Measurements from ENCODE around the gene GRIK5. TPM values are rescaled to one million over a fixed set of nuclear protein-coding genes. Genes with fewer than 3 reads are reported as not detected.
A peak's percentile ranks its signal among the peaks of the same experiment; 100 is the strongest.

Gene GRIK5, protein sequence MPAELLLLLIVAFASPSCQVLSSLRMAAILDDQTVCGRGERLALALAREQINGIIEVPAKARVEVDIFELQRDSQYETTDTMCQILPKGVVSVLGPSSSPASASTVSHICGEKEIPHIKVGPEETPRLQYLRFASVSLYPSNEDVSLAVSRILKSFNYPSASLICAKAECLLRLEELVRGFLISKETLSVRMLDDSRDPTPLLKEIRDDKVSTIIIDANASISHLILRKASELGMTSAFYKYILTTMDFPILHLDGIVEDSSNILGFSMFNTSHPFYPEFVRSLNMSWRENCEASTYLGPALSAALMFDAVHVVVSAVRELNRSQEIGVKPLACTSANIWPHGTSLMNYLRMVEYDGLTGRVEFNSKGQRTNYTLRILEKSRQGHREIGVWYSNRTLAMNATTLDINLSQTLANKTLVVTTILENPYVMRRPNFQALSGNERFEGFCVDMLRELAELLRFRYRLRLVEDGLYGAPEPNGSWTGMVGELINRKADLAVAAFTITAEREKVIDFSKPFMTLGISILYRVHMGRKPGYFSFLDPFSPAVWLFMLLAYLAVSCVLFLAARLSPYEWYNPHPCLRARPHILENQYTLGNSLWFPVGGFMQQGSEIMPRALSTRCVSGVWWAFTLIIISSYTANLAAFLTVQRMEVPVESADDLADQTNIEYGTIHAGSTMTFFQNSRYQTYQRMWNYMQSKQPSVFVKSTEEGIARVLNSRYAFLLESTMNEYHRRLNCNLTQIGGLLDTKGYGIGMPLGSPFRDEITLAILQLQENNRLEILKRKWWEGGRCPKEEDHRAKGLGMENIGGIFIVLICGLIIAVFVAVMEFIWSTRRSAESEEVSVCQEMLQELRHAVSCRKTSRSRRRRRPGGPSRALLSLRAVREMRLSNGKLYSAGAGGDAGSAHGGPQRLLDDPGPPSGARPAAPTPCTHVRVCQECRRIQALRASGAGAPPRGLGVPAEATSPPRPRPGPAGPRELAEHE
- total RNA-seq (under 1 TPM; 0.25 to 0.34 TPM), polyA plus RNA-seq (not detected), total RNA-seq (0.39 to 0.96 (median 0.50) reads per million in 6 experiments)

DNA sequence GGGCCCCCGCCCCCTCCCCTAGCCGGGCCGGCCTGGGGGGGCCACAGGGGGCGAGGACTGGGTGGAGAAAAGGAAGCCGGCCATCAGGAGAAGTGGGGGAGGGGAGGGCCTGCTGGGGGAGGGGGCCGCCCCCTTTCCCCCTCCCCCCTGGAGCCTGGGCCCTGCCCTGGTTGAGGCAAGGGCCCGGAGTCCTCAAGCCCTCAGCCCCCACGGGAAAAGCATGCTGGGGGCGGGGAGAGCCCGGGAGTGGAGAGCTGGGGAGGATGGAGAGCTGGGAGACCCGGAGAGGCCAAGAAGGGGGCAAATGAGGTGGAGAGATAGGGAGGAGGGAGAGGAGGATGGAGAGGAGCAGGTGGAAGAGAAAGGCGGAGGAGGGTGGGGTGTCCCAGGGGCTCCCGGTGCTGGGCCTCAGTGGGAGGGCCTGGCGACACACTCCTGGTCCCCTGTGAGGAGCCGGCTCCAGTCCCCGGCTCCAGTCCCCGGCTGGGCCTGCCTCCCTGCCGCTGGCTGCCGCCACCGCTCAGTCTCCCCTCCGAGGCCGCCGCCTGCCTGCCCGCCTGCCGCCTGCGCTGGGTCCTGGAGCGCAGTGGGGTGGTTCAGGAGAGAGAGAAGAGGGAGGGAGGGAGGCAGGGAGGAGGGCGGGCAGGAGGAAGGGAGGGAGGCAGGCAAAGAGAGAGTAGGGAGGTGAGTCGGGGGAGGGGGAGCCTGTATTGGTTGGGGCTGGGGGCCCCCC, at the start of gene GRIK5:
TSS of gene GRIK5 (minus strand) at position 588 of the 733 bp plus-strand sequence. CDS start 4,436 bp downstream, outside the sequence.
- Mint-ChIP-seq H3K27me3 (peaks cover 0 to 12% (median 0%) of the 10 kb centered on the region in 5 donors), H3K27ac (peak within 1 kb of the TSS in 3 of 10 donors; percentile 4 to 76 (median 22)), H3K4me3 (peak within 1 kb of the TSS in 2 of 10 donors; percentile 15 to 58), H3K9me3 (no peaks in the 10 kb centered on the region), H3K4me1 (peaks cover 0 to 5% (median 4%) of the 10 kb centered on the region in 4 donors), H3K36me3 (no peaks in the 10 kb centered on the region)
- POLR2A ChIA-PET: interaction anchor here (0.6 kb wide), 1 partner anchor 99 kb away, joined by 4 read pairs; no protein-coding TSS in a partner anchor
- DNase-seq (no peak), ATAC-seq (peak; percentile 30 to 52)

DNA sequence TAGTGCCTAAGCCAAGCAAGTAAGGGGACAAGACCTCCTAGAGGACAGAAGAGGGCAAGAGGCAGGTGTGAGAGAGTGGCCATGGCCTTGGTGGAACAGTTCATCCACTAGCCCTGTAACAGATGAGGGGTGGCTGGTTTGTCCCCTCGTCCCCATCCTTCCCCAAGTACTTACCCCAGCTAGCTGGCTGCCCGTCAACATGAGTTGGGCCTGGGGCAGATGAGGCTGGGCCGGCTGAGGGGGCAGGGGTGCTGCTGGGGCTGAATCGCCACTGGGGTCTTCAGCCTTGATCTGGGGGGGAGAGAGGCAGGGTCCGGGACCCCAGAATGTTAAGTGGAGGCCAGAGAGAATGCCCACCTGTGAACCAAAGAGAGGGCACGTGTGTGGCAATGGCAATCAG, 47.1 kb upstream of the GRIK5 start:
- H3K27ac Mint-ChIP-seq: peak overlapping the region in 4 of 10 donors; percentile 10 to 87 (median 50)
- POLR2A ChIA-PET: interaction anchor here (1.6 kb wide), 1 partner anchor 10 kb away, joined by 3 read pairs; no protein-coding TSS in a partner anchor

DNA sequence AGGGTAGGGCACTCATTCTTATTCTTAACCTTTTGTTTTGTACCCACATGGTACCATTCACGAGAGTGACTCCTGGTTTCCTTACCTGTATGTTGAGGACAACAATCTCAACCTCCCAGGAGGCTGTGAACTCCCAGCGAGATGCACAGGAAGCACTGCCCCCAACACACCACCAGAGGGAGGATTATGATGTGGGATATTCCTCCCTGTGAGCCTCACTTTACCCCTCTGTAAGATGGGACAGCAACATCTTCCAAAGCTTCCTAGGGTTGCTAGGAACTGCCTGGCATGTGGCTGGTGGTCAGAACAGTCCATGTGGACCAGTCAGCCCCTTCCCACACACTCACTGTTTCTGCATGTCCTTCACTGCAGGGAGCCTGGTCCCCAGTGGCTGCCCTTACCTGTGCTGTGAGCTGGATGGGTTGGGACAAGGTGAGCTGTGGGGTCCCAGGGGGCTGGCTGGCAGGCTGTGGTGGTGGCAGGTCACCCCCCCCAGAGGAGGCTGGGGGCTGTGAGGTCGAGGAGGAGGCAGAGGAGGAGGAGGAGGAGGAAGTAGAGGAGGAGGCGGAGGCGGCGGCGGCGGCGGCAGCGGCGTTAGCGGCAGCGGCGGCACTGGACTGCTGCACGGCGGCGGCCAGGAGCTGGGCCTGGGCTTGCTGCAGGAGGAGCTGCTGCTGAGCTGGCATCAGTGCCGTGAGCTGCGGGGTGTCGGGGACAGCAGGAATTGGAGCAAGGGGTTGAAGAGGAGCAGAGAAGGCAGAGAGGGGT, 46.5 kb upstream of the GRIK5 start:
- Mint-ChIP-seq H3K9me3 (no peaks in the 10 kb centered on the region), H3K27me3 (no peaks in the 10 kb centered on the region), H3K4me3 (no peak overlapping the region), H3K27ac (peak overlapping the region in 5 of 10 donors; percentile 10 to 80 (median 60)), H3K4me1 (peaks cover 16 to 71% (median 20%) of the 10 kb centered on the region in 4 donors), H3K36me3 (peaks cover 0 to 60% (median 6%) of the 10 kb centered on the region in 3 donors)
- POLR2A ChIA-PET: interaction anchor here (1.6 kb wide), 1 partner anchor 10 kb away, joined by 3 read pairs; no protein-coding TSS in a partner anchor
- no peak for ATAC-seq
- DNase-seq: peak in 1 of 10 donors; percentile 34

More for the DNA sequence above, 47.1 kb upstream of the GRIK5 start:
- no peak for DNase-seq
- Mint-ChIP-seq H3K4me1 (peaks cover 18 to 72% (median 22%) of the 10 kb centered on the region in 4 donors), H3K27me3 (no peaks in the 10 kb centered on the region), H3K36me3 (peaks cover 0 to 57% (median 6%) of the 10 kb centered on the region in 3 donors), H3K4me3 (no peak overlapping the region), H3K9me3 (no peaks in the 10 kb centered on the region)
- ATAC-seq: no peak

DNA sequence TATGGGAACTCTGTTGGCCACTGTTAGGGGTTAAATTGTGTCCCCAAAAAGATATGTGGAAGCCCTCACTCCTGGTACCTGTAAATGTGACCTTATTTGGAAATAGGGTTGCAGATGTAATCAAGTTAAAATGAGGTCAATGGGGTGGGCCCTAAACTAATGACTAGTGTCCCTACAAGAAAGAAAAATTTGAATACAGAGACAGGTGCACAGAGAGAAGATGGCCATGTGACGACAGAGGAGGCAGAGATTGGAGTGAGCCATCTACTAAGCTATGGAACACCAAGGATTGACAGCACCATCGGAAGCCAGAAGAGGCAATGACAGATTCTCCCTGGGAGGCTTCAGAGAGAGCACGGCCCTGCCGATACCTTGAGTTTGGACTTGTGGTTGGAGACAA, 45.7 kb upstream of the GRIK5 start:
- DNase-seq: peak in 1 of 10 donors; percentile 10
- H3K27ac Mint-ChIP-seq: peak overlapping the region in 7 of 10 donors; percentile 0 to 83 (median 40)
- ATAC-seq: no peak
- H3K36me3 Mint-ChIP-seq: peaks cover 0 to 64% (median 6%) of the 10 kb centered on the region in 3 donors
- H3K9me3 Mint-ChIP-seq: no peaks in the 10 kb centered on the region
- POLR2A ChIA-PET: interaction anchor here (1.4 kb wide), 1 partner anchor 16 kb away, joined by 3 read pairs; no protein-coding TSS in a partner anchor
- no peaks in the 10 kb centered on the region for H3K27me3 Mint-ChIP-seq
- H3K4me1 Mint-ChIP-seq: peaks cover 9 to 68% (median 14%) of the 10 kb centered on the region in 4 donors
- H3K4me3 Mint-ChIP-seq: no peak overlapping the region

DNA sequence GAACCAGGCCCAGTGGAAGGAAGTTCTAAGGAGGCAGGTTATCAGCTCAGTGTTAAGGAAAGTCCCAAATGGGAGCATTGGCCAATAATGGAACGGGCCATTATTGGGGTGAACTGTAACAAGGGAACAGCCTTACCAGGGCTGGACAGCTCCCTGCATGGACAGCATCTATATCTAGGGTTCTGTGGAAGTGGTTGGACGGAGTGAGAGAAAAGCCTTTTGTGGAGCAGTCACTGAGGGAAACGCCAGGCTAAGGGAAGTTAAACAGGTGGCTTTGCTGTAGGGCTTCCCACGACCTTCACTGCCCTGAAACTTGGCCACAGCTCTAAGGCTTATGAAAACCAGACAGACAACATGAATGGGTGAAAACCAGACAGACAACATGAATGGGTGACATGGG, 45.2 kb upstream of the GRIK5 start:
- Mint-ChIP-seq H3K4me1 (peaks cover 6 to 64% (median 13%) of the 10 kb centered on the region in 4 donors), H3K27me3 (no peaks in the 10 kb centered on the region), H3K9me3 (no peaks in the 10 kb centered on the region), H3K27ac (peak overlapping the region in 5 of 10 donors; percentile 12 to 88 (median 67)), H3K36me3 (peaks cover 0 to 63% (median 6%) of the 10 kb centered on the region in 3 donors), H3K4me3 (no peak overlapping the region)
- ATAC-seq: no peak
- POLR2A ChIA-PET: interaction anchor here (0.5 to 1.4 kb wide), 3 partner anchors 16 to 61 kb away, joined by 3 to 7 read pairs (median 5); partner anchors contain the start of gene POU2F2
- no peak for DNase-seq

DNA sequence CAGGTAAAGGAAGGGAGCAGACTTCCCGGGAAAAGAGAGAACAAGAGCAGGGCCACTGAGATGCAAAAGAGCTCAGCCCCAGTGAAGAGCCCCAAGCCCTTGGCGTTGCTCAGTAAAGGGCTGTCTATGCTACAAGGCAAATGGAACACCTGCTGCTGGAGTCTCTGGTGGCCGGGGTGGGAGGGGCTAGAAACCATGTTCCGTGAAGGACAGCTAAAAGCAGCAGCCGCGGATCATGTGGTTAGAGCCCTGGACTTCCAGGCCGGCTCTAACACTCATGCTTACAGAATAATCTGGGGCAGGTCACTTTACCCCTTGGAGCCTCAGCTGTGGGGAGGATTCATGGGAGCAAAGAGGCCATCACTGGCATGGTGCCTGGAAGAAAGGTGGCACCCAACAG, 44.4 kb upstream of the GRIK5 start:
- peak overlapping the region in 6 of 10 donors; percentile 47 to 83 (median 75) for H3K27ac Mint-ChIP-seq
- no peak for ATAC-seq
- peak overlapping the region in 1 of 10 donors; percentile 37 for H3K4me3 Mint-ChIP-seq
- no peaks in the 10 kb centered on the region for H3K9me3 Mint-ChIP-seq
- peak in 1 of 10 donors; percentile 48 for DNase-seq
- H3K4me1 Mint-ChIP-seq: peaks cover 6 to 61% (median 14%) of the 10 kb centered on the region in 4 donors
- POLR2A ChIA-PET: interaction anchor here (0.5 to 1.4 kb wide), 4 partner anchors 11 to 62 kb away, joined by 3 to 7 read pairs (median 4); partner anchors contain the start of gene POU2F2
- peaks cover 0 to 63% (median 6%) of the 10 kb centered on the region in 3 donors for H3K36me3 Mint-ChIP-seq
- H3K27me3 Mint-ChIP-seq: no peaks in the 10 kb centered on the region

DNA sequence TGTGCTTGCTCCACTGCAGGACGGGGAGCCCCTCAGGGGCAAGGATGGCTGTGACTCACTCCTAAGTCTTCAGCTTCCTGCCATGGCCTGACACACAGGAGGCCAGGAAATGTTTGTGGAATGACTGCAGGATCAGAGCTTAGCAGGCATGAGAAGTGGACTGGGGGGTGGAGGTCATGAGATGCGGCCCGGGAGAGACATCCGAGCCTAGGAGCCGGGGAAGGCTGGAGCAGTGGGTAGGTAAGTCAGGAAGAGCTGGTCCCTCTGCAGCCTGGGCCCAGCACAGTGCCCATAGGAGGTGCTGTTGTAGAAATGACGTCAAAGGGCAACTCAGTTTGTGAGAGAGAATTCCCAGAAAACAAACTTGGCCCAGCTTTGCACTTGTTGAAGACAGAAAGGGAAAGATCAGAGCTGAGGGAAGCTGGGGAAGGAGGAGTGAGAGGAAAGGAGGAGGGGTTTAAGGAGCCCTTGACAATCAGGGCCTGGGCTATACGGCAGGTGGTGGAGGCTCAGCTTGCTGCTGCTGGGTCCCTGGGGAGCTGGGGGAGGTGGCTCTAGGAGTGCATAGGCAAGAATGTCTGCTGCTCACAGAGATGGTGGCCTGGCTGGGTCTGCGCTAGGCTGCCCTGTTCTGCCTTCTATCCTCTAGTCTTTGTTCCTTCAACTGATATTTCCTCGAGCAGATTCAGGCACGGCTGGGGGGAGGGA, 43.8 kb upstream of the GRIK5 start:
- no peaks in the 10 kb centered on the region for H3K27me3 Mint-ChIP-seq
- peaks cover 6 to 61% (median 17%) of the 10 kb centered on the region in 4 donors for H3K4me1 Mint-ChIP-seq
- peaks cover 0 to 59% (median 6%) of the 10 kb centered on the region in 3 donors for H3K36me3 Mint-ChIP-seq
- POLR2A ChIA-PET: interaction anchor here (0.5 to 1.4 kb wide), 4 partner anchors 12 to 84 kb away, joined by 3 to 7 read pairs (median 6); partner anchors contain the start of gene POU2F2
- H3K27ac Mint-ChIP-seq: peak overlapping the region in 9 of 10 donors; percentile 61 to 83 (median 75)
- DNase-seq (no peak), ATAC-seq (no peak)
- H3K9me3 Mint-ChIP-seq: no peaks in the 10 kb centered on the region
- peak overlapping the region in 1 of 10 donors; percentile 37 for H3K4me3 Mint-ChIP-seq

DNA sequence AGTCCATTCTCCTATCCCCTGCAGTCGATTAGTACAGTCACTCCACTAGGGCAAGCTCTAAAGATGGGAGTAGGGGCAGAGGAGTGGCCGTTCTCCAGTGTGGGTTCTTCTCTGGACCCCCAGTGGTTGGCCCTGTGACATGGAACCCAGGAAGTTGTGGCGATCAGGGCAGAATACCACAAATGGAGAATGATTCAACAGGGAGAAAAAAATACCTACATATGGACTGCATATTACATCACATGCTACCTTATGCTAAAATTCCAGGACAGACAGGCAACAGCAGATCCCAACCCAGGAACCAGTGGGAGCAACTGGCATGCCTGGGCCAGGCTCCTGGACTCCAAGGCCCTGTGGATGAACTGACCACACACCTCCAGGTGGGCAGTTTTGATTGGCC, 41.8 kb upstream of the GRIK5 start:
- Mint-ChIP-seq H3K27me3 (no peaks in the 10 kb centered on the region), H3K27ac (peak overlapping the region; percentile 15 to 84 (median 62)), H3K9me3 (no peaks in the 10 kb centered on the region), H3K4me3 (no peak overlapping the region), H3K4me1 (peaks cover 16 to 57% (median 22%) of the 10 kb centered on the region in 4 donors), H3K36me3 (peaks cover 0 to 46% (median 6%) of the 10 kb centered on the region in 3 donors)
- DNase-seq (no peak), ATAC-seq (no peak)
- POLR2A ChIA-PET: interaction anchor here (2.1 kb wide), 1 partner anchor 21 kb away, joined by 8 read pairs; the partner anchor contains the start of gene POU2F2

DNA sequence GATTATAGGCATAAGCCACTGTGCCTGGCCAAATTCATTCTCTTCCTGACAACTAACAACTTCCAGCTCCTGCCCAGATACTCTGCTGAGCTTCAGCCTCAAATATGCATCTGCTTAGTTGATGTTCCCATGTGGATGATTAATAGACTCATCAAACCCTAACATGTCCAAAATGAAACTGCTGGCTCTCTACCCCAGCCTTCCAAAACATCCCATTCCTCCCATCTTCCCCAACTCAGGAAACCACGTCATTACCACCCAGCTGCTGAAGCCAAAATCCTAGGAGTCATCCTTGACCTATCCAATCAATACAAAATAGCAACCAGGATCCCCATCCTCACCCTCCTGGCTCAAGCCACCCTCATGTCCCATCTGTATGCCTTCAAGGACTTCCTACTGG, 41.4 kb upstream of the GRIK5 start:
- peaks cover 0 to 44% (median 6%) of the 10 kb centered on the region in 3 donors for H3K36me3 Mint-ChIP-seq
- ATAC-seq: no peak
- POLR2A ChIA-PET: interaction anchor here (2.1 kb wide), 1 partner anchor 21 kb away, joined by 8 read pairs; the partner anchor contains the start of gene POU2F2

DNA sequence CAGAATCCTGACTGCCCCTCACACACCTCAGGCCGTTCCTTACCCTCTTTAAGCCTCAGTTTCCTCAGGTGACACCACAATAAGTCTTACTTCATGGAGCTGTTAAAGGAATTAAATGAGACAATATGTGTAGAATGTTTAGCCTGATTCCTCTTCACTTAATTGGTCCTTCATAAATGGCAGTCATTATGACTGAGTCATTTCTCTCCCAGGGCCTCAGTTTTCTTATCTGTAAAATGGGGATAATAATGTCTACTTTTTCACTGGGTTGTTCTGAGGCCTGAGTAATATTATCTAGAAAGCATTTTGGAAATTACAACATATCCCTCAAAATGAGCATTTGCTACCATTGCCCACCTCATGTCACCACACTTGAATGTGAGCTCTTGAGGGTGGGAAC, 40.7 kb upstream of the GRIK5 start:
- Mint-ChIP-seq H3K27ac (peak overlapping the region in 9 of 10 donors; percentile 49 to 82 (median 65)), H3K4me1 (peaks cover 16 to 49% (median 22%) of the 10 kb centered on the region in 4 donors), H3K27me3 (no peaks in the 10 kb centered on the region), H3K36me3 (peaks cover 0 to 41% (median 2%) of the 10 kb centered on the region in 3 donors), H3K9me3 (no peaks in the 10 kb centered on the region), H3K4me3 (no peak overlapping the region)
- POLR2A ChIA-PET: interaction anchor here (0.7 to 2.1 kb wide), 3 partner anchors 14 to 22 kb away, joined by 5 to 8 read pairs (median 5); partner anchors contain the start of gene POU2F2
- no peak for ATAC-seq
- no peak for DNase-seq

More for the DNA sequence above, 41.4 kb upstream of the GRIK5 start:
- no peaks in the 10 kb centered on the region for H3K27me3 Mint-ChIP-seq
- DNase-seq: no peak
- peak overlapping the region; percentile 15 to 84 (median 62) for H3K27ac Mint-ChIP-seq
- no peaks in the 10 kb centered on the region for H3K9me3 Mint-ChIP-seq
- peaks cover 16 to 56% (median 22%) of the 10 kb centered on the region in 4 donors for H3K4me1 Mint-ChIP-seq
- H3K4me3 Mint-ChIP-seq: no peak overlapping the region

Measured in naive thymus-derived CD8-positive, alpha-beta T cell (primary cell).